Thoracic aorta (tissue), 2 donors: ENCODE measurements around the gene CTNNA3. TPM values are rescaled to one million over a fixed set of nuclear protein-coding genes. Genes with fewer than 3 reads are reported as not detected.

Experiments used
- ATAC-seq: fragments of 150-250 bp; one replicate; pipeline ENCODE4 v1.8.0; 2017; ENCODE audit warnings: low read depth; ENCODE audit not compliant: insufficient number of reproducible peaks, low FRiP score
- DNase-seq: peaks from one replicate; pipeline ENCODE4 v3.0.0-alpha.2; 2020; ENCODE audit warnings: low spot score
- H3K27ac ChIP-seq, 2 donors: fragments of 200-600 bp; sonication (generic); 1 replicate in 1 of 2; 2 replicates in 1 of 2; pipeline ENCODE4 v1.5.1; 2016; ENCODE audit warnings: mild to moderate bottlenecking in 2 of 2, moderate library complexity in 2 of 2
- H3K27me3 ChIP-seq: fragments of 200-600 bp; sonication (generic); replicated peaks from 2 replicates; pipeline ENCODE4 v1.6.0; 2016; ENCODE audit warnings: mild to moderate bottlenecking; ENCODE audit not compliant: insufficient read depth
- H3K36me3 ChIP-seq: fragments of 200-600 bp; sonication (generic); one replicate; pipeline ENCODE4 v1.5.1; 2016
- H3K4me1 ChIP-seq, 2 donors: fragments of 200-600 bp; sonication (generic); 1 replicate in 1 of 2; 2 replicates in 1 of 2; pipeline versions ENCODE4 v1.5.1 to v1.6.0; 2016; ENCODE audit warnings: low read depth in 2 of 2, mild to moderate bottlenecking in 1 of 2; ENCODE audit not compliant: control insufficient read depth in 1 of 2
- H3K4me3 ChIP-seq: fragments of 200-600 bp; sonication (generic); 2 replicates; pipeline ENCODE4 v1.5.1; 2016; ENCODE audit warnings: mild to moderate bottlenecking
- H3K9me3 ChIP-seq: fragments of 200-600 bp; sonication (generic); 2 replicates; pipeline ENCODE4 v1.5.1; 2016
- CTCF ChIP-seq: fragments of 200-600 bp; sonication (generic); IDR thresholded peaks from one replicate; pipeline ENCODE4 v1.5.1; 2019; ENCODE audit warnings: antibody characterized with exemption
- total RNA-seq, 2 donors: library from RNA; depleted of rRNA; stranded (reverse); fragments of >200 nt; gene quantifications; one replicate each; pipeline versions ENCODE4 v1.1.0 to v1.2.3, GENCODE V29; 2016

Gene CTNNA3
- total RNA-seq, 2 donors from 2014 or later: 0.95 to 1.2 TPM

GRCh38 chr10:67676208-67676825 is 19.7 kb downstream of the CTNNA3 start:
- DNase-seq: no peak
- Histone ChIP-seq H3K9me3 (no peaks in the 10 kb centered on the region), H3K4me3 (no peak overlapping the region), H3K27me3 (no peaks in the 10 kb centered on the region), H3K36me3 (no peaks in the 10 kb centered on the region), H3K27ac (no peak overlapping the region), H3K4me1 (no peaks in the 10 kb centered on the region)
- no peak for ATAC-seq
- TF ChIP-seq CTCF: no peak

GRCh38 chr10:67670401-67670800 is 25.6 kb downstream of the CTNNA3 start:
- Histone ChIP-seq H3K27ac (no peak overlapping the region), H3K9me3 (no peaks in the 10 kb centered on the region), H3K27me3 (no peaks in the 10 kb centered on the region), H3K4me3 (no peak overlapping the region), H3K36me3 (no peaks in the 10 kb centered on the region), H3K4me1 (peaks cover 0 to 20% of the 10 kb centered on the region in 2 donors)
- no peak for DNase-seq
- TF ChIP-seq CTCF: no peak
- no peak for ATAC-seq

- H3K27me3 ChIP-seq: no peaks in the 10 kb centered on the region
- no peaks in the 10 kb centered on the region for H3K9me3 ChIP-seq
- peaks cover 0 to 23% of the 10 kb centered on the region in 2 donors for H3K4me1 ChIP-seq
- no peak for TF ChIP-seq CTCF
- DNase-seq (no peak), ATAC-seq (no peak)
- H3K4me3 ChIP-seq: no peak overlapping the region
- no peak overlapping the region for H3K27ac ChIP-seq
- H3K36me3 ChIP-seq: no peaks in the 10 kb centered on the region
Measured at GRCh38 chr10:67669978-67670377, 26.0 kb downstream of the CTNNA3 start.

GRCh38 chr10:67668448-67668847 is 27.5 kb downstream of the CTNNA3 start:
- Histone ChIP-seq H3K27me3 (no peaks in the 10 kb centered on the region), H3K4me3 (no peak overlapping the region), H3K27ac (no peak overlapping the region), H3K4me1 (peaks cover 0 to 26% of the 10 kb centered on the region in 2 donors), H3K36me3 (no peaks in the 10 kb centered on the region), H3K9me3 (no peaks in the 10 kb centered on the region)
- no peak for DNase-seq
- ATAC-seq: no peak
- no peak for TF ChIP-seq CTCF

GRCh38 chr10:67667035-67667425 is 29.0 kb downstream of the CTNNA3 start:
- ATAC-seq (no peak), DNase-seq (no peak)
- Histone ChIP-seq H3K36me3 (no peaks in the 10 kb centered on the region), H3K4me1 (peaks cover 0 to 26% of the 10 kb centered on the region in 2 donors), H3K27ac (no peak overlapping the region), H3K9me3 (no peaks in the 10 kb centered on the region), H3K27me3 (no peaks in the 10 kb centered on the region), H3K4me3 (no peak overlapping the region)
- TF ChIP-seq CTCF: no peak
